ENCODE measurements around the gene LIPJ.

The LIPJ gene, protein sequence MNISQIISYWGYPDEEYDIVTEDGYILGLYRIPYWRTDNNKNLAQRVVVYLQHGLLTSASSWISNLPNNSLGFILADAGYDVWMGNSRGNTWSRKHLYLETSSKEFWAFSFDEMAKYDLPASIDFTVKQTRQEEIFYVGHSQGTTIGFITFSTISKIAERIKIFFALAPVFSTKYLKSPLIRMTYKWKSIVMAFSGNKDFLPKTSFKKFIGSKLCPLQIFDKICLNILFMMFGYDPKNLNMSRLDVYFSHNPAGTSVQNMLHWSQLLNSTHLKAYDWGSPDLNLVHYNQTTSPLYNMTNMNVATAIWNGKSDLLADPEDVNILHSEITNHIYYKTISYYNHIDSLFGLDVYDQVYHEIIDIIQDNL

DNA sequence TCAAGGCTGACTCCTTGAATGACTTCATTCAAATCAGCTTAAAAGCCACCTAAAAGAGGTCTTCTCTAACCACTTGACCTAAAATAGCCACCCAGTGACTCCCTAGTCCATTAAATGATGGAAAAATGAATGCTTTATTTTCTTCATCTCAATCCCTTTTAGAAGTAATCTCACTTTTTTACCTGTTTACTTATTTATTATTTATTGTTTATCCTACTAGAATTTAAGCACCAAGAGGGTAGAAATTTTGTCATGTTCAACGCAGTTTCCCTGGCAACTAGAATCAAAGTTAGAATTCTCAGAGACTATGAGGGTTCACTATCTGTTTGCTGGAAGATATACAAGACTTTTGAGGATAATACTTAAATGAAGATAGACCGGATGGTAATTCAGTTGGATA, at the start of gene LIPJ:
LIPJ (plus strand) TSS at position 301 of the 400 bp plus-strand sequence. CDS start 3,926 bp downstream, outside the sequence.
- Histone ChIP-seq H3K36me3 (replicated peaks) (no peaks in the 10 kb centered on the region), H3K4me3 (ENCODE audit: low read depth, low read length) (no peak within 1 kb of the TSS), H3K27me3 (replicated peaks) (no peaks in the 10 kb centered on the region), H3K27ac (no peak within 1 kb of the TSS)
- DNase-seq: no peak
- in situ Hi-C loops (cut with HindIII; ENCODE audit: low pct_ligation_motif_present, low sequenced_read_pairs): no loop called here
- TF ChIP-seq, protein P1, sequence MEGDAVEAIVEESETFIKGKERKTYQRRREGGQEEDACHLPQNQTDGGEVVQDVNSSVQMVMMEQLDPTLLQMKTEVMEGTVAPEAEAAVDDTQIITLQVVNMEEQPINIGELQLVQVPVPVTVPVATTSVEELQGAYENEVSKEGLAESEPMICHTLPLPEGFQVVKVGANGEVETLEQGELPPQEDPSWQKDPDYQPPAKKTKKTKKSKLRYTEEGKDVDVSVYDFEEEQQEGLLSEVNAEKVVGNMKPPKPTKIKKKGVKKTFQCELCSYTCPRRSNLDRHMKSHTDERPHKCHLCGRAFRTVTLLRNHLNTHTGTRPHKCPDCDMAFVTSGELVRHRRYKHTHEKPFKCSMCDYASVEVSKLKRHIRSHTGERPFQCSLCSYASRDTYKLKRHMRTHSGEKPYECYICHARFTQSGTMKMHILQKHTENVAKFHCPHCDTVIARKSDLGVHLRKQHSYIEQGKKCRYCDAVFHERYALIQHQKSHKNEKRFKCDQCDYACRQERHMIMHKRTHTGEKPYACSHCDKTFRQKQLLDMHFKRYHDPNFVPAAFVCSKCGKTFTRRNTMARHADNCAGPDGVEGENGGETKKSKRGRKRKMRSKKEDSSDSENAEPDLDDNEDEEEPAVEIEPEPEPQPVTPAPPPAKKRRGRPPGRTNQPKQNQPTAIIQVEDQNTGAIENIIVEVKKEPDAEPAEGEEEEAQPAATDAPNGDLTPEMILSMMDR (IDR thresholded peaks at IDR 0.05; ENCODE audit: low read depth, low read length, missing control alignments): no peak

DNA sequence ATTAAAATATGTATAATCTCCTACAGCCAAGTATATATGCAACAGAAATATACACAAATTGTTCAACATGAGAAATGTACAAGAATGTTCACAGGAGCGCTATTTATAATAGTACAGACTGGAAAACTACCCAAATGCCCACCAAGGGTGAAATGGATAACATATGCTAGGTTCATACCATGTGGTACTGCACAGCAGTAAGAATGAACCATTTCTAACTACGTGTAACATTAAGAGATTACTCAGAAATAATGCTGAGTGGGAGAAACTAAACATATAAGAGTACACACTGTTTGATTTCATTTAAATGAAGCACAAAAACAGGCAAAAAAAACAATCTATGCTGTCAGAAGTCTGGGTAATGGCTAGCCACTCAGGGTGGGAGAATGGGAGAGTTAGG, 49.2 kb upstream of the LIPJ start:
- in situ Hi-C loops (cut with HindIII; ENCODE audit: low pct_ligation_motif_present, low sequenced_read_pairs): no loop called here
- no peak overlapping the region for H3K4me3 ChIP-seq (ENCODE audit: low read depth, low read length)
- no peak for DNase-seq
- H3K27ac ChIP-seq: no peak overlapping the region
- H3K36me3 ChIP-seq (replicated peaks): no peaks in the 10 kb centered on the region
- no peaks in the 10 kb centered on the region for H3K27me3 ChIP-seq (replicated peaks)
- TF ChIP-seq, protein P1 (IDR thresholded peaks at IDR 0.05; ENCODE audit: low read depth, low read length, missing control alignments): no peak

DNA sequence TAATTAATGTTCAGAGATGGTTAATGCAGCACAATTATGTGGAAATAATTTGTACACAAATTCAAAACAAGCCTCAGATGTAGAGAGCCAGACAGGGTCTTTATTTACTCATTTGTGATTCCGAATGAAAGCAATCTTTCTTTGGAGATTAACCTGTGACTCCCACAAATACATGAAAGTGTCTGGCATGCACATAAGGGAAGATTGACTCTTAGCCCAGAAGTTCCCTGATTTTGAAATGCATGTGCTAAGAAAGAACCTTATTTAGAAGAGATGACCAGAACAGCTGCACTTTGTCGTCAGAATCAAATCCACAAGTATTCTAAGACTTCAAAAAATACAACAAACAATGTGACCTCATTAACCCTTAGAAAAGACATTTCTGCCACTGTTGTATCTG, 48.5 kb upstream of the LIPJ start:
- DNase-seq: no peak
- TF ChIP-seq, protein P1 (IDR thresholded peaks at IDR 0.05; ENCODE audit: low read depth, low read length, missing control alignments): no peak
- H3K4me3 ChIP-seq (ENCODE audit: low read depth, low read length): no peak overlapping the region
- H3K36me3 ChIP-seq (replicated peaks): no peaks in the 10 kb centered on the region
- no peaks in the 10 kb centered on the region for H3K27me3 ChIP-seq (replicated peaks)
- H3K27ac ChIP-seq: no peak overlapping the region
- in situ Hi-C loops (cut with HindIII; ENCODE audit: low pct_ligation_motif_present, low sequenced_read_pairs): no loop called here

DNA sequence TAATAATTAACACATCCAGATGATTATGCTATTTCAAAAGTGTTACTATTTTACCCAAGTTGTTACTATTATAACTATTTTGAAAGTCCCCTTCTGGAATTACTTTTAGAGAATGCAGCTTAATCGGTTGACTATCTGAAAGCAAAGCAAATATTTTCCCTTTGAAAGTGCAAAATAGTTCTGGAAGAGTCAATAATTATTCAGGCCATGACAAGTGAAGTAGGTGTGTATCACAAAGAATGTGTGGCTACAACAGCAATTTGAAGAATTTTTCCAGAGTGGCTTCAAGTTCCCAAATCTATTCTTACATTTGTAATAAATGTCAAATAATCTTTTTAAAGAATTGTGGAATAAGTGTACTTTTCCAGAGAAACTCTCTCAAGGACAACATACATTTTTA, 46.2 kb upstream of the LIPJ start:
- H3K36me3 ChIP-seq (replicated peaks): no peaks in the 10 kb centered on the region
- no peak for DNase-seq
- TF ChIP-seq, protein P1 (IDR thresholded peaks at IDR 0.05; ENCODE audit: low read depth, low read length, missing control alignments): no peak
- no peaks in the 10 kb centered on the region for H3K27me3 ChIP-seq (replicated peaks)
- H3K27ac ChIP-seq: no peak overlapping the region
- in situ Hi-C loops (cut with HindIII; ENCODE audit: low pct_ligation_motif_present, low sequenced_read_pairs): no loop called here
- no peak overlapping the region for H3K4me3 ChIP-seq (ENCODE audit: low read depth, low read length)

DNA sequence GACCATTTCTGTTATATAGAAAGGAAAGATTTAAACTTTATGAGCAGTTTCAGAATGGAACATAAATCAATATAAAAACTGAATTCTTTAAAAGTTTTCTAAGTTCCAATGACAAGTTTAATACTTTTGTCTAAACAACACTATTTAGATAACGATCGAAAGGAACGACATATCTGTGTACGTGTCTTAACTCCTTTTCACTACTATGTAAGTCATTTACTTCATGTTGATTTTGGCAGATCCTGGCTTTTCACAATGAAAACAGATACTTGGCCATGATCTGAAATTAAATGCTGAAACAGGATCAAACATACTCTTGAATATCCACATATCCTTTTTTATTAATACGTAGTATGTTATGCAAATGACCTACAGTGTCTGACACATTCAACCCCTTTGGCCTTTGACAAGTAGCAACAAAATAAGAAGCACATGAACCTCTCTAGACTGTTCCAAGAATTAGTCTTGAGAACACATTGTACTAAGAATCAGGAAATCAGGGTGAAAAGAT, 45.4 kb upstream of the LIPJ start:
- Histone ChIP-seq H3K4me3 (ENCODE audit: low read depth, low read length) (no peak overlapping the region), H3K36me3 (replicated peaks) (no peaks in the 10 kb centered on the region), H3K27me3 (replicated peaks) (no peaks in the 10 kb centered on the region), H3K27ac (no peak overlapping the region)
- TF ChIP-seq, protein P1 (IDR thresholded peaks at IDR 0.05; ENCODE audit: low read depth, low read length, missing control alignments): no peak
- DNase-seq: no peak
- in situ Hi-C loops (cut with HindIII; ENCODE audit: low pct_ligation_motif_present, low sequenced_read_pairs): no loop called here
